K562 (cell line): Measurements from ENCODE around the gene ALOX5. TPM values are rescaled to one million over a fixed set of nuclear protein-coding genes. Genes with fewer than 3 reads are reported as not detected.

Experiments
- ATAC-seq: fragments of 200-7000 bp; cut with Tn5 transposase; 3 replicates; pipeline ENCODE4 v1.9.1; 2020; ENCODE audit warnings: moderate library complexity
- BruUV-seq: library from RNA; stranded (reverse); fragments of 400-500 nt; replicated peaks from 2 replicates; lab custom pipeline; 2021; lab: Mats Ljungman, UMichigan
- CTCF ChIA-PET: fragments of 300-600 bp; formaldehyde crosslinking; extraction: SDS; loops from one replicate; lab custom pipeline; 2021; ENCODE audit warnings: low intra/inter-chr PET ratio; lab: Yijun Ruan, JAX
- POLR2A ChIA-PET: fragments of 300-600, 350-650 bp; sonication (Branson Sonifier 250); formaldehyde crosslinking; extraction: SDS; loops from one replicate; lab custom pipeline; 2021; ENCODE audit warnings: antibody characterized with exemption, inconsistent platforms; lab: Yijun Ruan, JAX
- DNase-seq, 4 experiments: peaks; one replicate each; pipeline versions ENCODE4 v3.0.0 to v3.0.0-alpha.2; 2011 to 2018; ENCODE audit warnings: low spot score in 3 of 4, mixed read lengths in 3 of 4; ENCODE audit errors: extremely low read depth in 1 of 4
- FAIRE-seq: peaks from 2 replicates; lab custom pipeline; 2011; peaks lifted over from hg19 to GRCh38; lab: Jason Lieb, UNC
- H2AFZ ChIP-seq: 2 replicates; pipeline ENCODE4 v1.6.0; 2011; ENCODE audit warnings: low read depth, low read length, control low read depth, inconsistent platforms
- H3K27ac ChIP-seq: fragments of 200-600 bp; 3 replicates; pipeline ENCODE4 v1.8.0; 2011; ENCODE audit warnings: low read depth, mild to moderate bottlenecking, control low read depth, inconsistent platforms, low read length, moderate library complexity, mixed read lengths; ENCODE audit errors: extremely low read depth
- H3K27me3 ChIP-seq, 2 experiments: fragments of 300-600 bp in 1 of 2; 2 replicates in 1 of 2; 3 replicates in 1 of 2; pipeline versions ENCODE4 v1.6.0 to v1.8.0; 2011; ENCODE audit warnings: inconsistent platforms in 2 of 2, low read length in 2 of 2, mild to moderate bottlenecking in 1 of 2, mixed read lengths in 1 of 2, moderate library complexity in 1 of 2; ENCODE audit not compliant: control insufficient read depth in 2 of 2, insufficient read depth in 2 of 2
- H3K36me3 ChIP-seq: fragments of 300-600 bp; 3 replicates; pipeline ENCODE4 v1.8.0; 2011; ENCODE audit warnings: mild to moderate bottlenecking, low read length, inconsistent platforms; ENCODE audit not compliant: control insufficient read depth, insufficient read depth
- H3K4me1 ChIP-seq, 2 experiments: fragments of 200-600 bp in 1 of 2; replicated peaks in 1 of 2; 2 replicates in 1 of 2; 3 replicates in 1 of 2; pipeline versions ENCODE4 v1.5.1 to v1.8.0; 2011; ENCODE audit warnings: inconsistent platforms in 2 of 2, low read length in 2 of 2, mild to moderate bottlenecking in 1 of 2, mixed read lengths in 1 of 2, moderate library complexity in 1 of 2; ENCODE audit not compliant: control insufficient read depth in 2 of 2, insufficient read depth in 2 of 2
- H3K4me2 ChIP-seq: 2 replicates; pipeline ENCODE4 v1.6.1; 2011; ENCODE audit warnings: low read length, control low read depth, inconsistent platforms, mixed read lengths; ENCODE audit not compliant: insufficient read depth
- H3K4me3 ChIP-seq: fragments of 200-600 bp; sonication (generic), shearing (Covaris generic); 2 replicates; pipeline ENCODE4 v1.5.1; 2016; ENCODE audit warnings: control low read depth, inconsistent platforms
- H3K79me2 ChIP-seq: fragments of 200-600 bp; 3 replicates; pipeline ENCODE4 v1.8.0; 2011; ENCODE audit warnings: low read length, inconsistent platforms; ENCODE audit not compliant: control insufficient read depth, insufficient read depth
- H3K9ac ChIP-seq, 2 experiments: 2 replicates each; pipeline versions ENCODE4 v1.6.0 to v1.6.1; 2011; ENCODE audit warnings: low read depth in 2 of 2, low read length in 2 of 2, control low read depth in 1 of 2, inconsistent platforms in 1 of 2, mild to moderate bottlenecking in 1 of 2, mixed read lengths in 1 of 2; ENCODE audit not compliant: insufficient read depth in 1 of 2
- H3K9me1 ChIP-seq: one replicate; pipeline ENCODE4 v1.6.0; 2011; ENCODE audit warnings: inconsistent platforms, mild to moderate bottlenecking, low read length, moderate library complexity; ENCODE audit not compliant: control insufficient read depth, insufficient read depth
- H3K9me3 ChIP-seq: replicated peaks from 2 replicates; pipeline ENCODE4 v1.5.1; 2011; ENCODE audit warnings: low read depth, low read length, inconsistent platforms; ENCODE audit not compliant: control insufficient read depth, insufficient read depth
- H4K20me1 ChIP-seq: replicated peaks from 2 replicates; pipeline ENCODE4 v1.6.1; 2011; ENCODE audit warnings: low read length, inconsistent platforms, mixed read lengths; ENCODE audit not compliant: control insufficient read depth, insufficient read depth
- ARNT ChIP-seq, 2 experiments: fragments of 450-650 bp; IDR thresholded peaks; 2 replicates each; pipeline ENCODE4 v1.6.1; 2016; ENCODE audit warnings: mild to moderate bottlenecking in 1 of 2
- BCL6 ChIP-seq: fragments of 250-450 bp; sonication (Bioruptor Pico); IDR thresholded peaks from 2 replicates; pipeline ENCODE4 v1.4.0; 2020
- CGGBP1 ChIP-seq: fragments of 250-450 bp; sonication (Bioruptor Pico); IDR thresholded peaks from 2 replicates; pipeline ENCODE4 v1.9.0; 2021; ENCODE audit warnings: mild to moderate bottlenecking
- EP300 ChIP-seq: IDR thresholded peaks from 2 replicates; pipeline ENCODE4 v1.6.1; 2012; ENCODE audit warnings: low read length, improper control_type of control experiment
- KDM1A ChIP-seq, 2 experiments: fragments of 450-650 bp; IDR thresholded peaks; 2 replicates each; pipeline ENCODE4 v1.6.1; 2016; ENCODE audit warnings: mild to moderate bottlenecking in 2 of 2
- KHSRP ChIP-seq: fragments of 450-650 bp; IDR thresholded peaks from 2 replicates; pipeline ENCODE4 v1.6.1; 2017
- MECOM ChIP-seq: fragments of 250-450 bp; sonication (Bioruptor Pico); IDR thresholded peaks from 2 replicates; pipeline ENCODE4 v1.8.0; 2022; ENCODE audit warnings: inconsistent platforms
- RBM39 ChIP-seq: fragments of 200-400 bp; formaldehyde crosslinking; optimal IDR thresholded peaks from 2 replicates; pipeline ENCODE3; 2018; ENCODE audit warnings: low read depth, low read length
- SOX6 ChIP-seq: fragments of 450-650 bp; IDR thresholded peaks from 2 replicates; pipeline ENCODE4 v1.6.1; 2014; ENCODE audit warnings: mild to moderate bottlenecking
- TSC22D4 ChIP-seq: fragments of 450-650 bp; IDR thresholded peaks from 2 replicates; pipeline ENCODE4 v1.6.1; 2016; ENCODE audit warnings: missing genetic modification characterization, missing biosample characterization, control low read depth
- ZEB2 ChIP-seq: fragments of 450-650 bp; IDR thresholded peaks from 2 replicates; pipeline ENCODE4 v1.6.1; 2016
- ZNF217 ChIP-seq: sonication (generic); formaldehyde crosslinking; IDR thresholded peaks from 2 replicates; pipeline ENCODE4 v1.8.0; 2022; ENCODE audit warnings: mild to moderate bottlenecking, missing genetic modification reagents
- WGBS: fragments of 100-300 bp; shearing (Covaris generic); methylation state at CpG from one replicate; pipeline ENCODE4 v1.1.6; 2016; ENCODE audit warnings: low coverage, mixed read lengths; ENCODE audit not compliant: insufficient coverage; ENCODE audit errors: missing lambda C conversion rate; 5-methylcytosine and 5-hydroxymethylcytosine counted together
- in situ Hi-C: fragments of 300-500 bp; cut with MboI; formaldehyde crosslinking; loops from 4 replicates; pipeline ENCODE4 v1.15.0; 2018; ENCODE audit warnings: inconsistent platforms, mixed read lengths
- intact Hi-C: fragments of 100-400 bp; cut with micrococcal nuclease; formaldehyde crosslinking; loops from 2 replicates; pipeline ENCODE4 v1.14.2; 2022
- polyA plus RNA-seq, 8 experiments: library from polyadenylated mRNA; depleted of rRNA in 4 of 8; stranded (reverse) in 5 of 8; unstranded in 3 of 8; fragments of >200 nt; fragmentation: Nextera tagmentation in 2 of 8; fragmentation: Illumina TruSeq in 1 of 8; extraction: Ambion mirVana in 2 of 8; extraction: Trizol in 1 of 8; gene quantifications; 2 replicates each; pipeline versions ENCODE4 v1.2.1 to v1.2.3, GENCODE V29; 2011 to 2014; ENCODE audit warnings: inconsistent platforms in 1 of 8, missing spikeins in 1 of 8
- total RNA-seq, 7 experiments: library from RNA; depleted of rRNA in 6 of 7; stranded (reverse); fragments of >200 nt in 6 of 7; fragmentation: Illumina TruSeq in 2 of 7; extraction: Trizol in 2 of 7; gene quantifications; 2 replicates each; pipeline versions ENCODE4 v1.2.1 to v1.2.3, GENCODE V29; 2011 to 2021; ENCODE audit warnings: low replicate concordance in 1 of 7
- TF ChIP-seq, protein P1 (sequence below), 2 experiments: fragments of 150-350 bp in 1 of 2; IDR thresholded peaks; 2 replicates each; pipeline ENCODE4 v1.6.1; 2012 to 2016; ENCODE audit warnings: low read depth in 2 of 2, low read length in 2 of 2, mild to moderate bottlenecking in 1 of 2, moderate library complexity in 1 of 2
- TF ChIP-seq, protein P2 (sequence below): sonication (generic); formaldehyde crosslinking; IDR thresholded peaks from 2 replicates; pipeline ENCODE4 v1.5.0; 2020; ENCODE audit warnings: missing genetic modification reagents

ALOX5 gene
- total and polyA plus RNA-seq, 9 of the 15 experiments (the other 6 are each of a cell fraction or from before 2014, with no cell fraction given): 0.10 to 2.4 (median 1.4) TPM

- no TSS peak for BruUV-seq
- ChIA-PET POLR2A (interaction anchor here (0.9 kb wide), 1 partner anchor 233 kb away, joined by 3 read pairs; no protein-coding TSS in a partner anchor), CTCF (no interaction called here)
- FAIRE-seq: no peak
- no peaks in the 10 kb centered on the region for H3K79me2 ChIP-seq
- 20% methylated on average over 3 of the region's 3 CpGs for WGBS
- 0 out of 4 replicates have a peak overlapping the region, but pooled peaks of 1 of the 2 experiments have one; percentile 43 for H3K9ac ChIP-seq
- no peak for DNase-seq
- in situ Hi-C loops: no loop called here
- no peak overlapping the region for H3K4me2 ChIP-seq
- no peaks in the 10 kb centered on the region for H4K20me1 ChIP-seq
- no peak overlapping the region for H3K27ac ChIP-seq
- H2AFZ ChIP-seq: no peak overlapping the region
- H3K9me3 ChIP-seq: no peaks in the 10 kb centered on the region
- H3K27me3 ChIP-seq: no peaks in the 10 kb centered on the region
- no peaks in the 10 kb centered on the region for H3K9me1 ChIP-seq
- TF ChIP-seq TSC22D4 (tag): no peak
- no peak for TF ChIP-seq RBM39
- TF ChIP-seq ARNT (IDR thresholded peaks at IDR 0.05): no peak
- TF ChIP-seq ZEB2: no peak
- no peak for TF ChIP-seq BCL6 (CRISPR knock-in tag)
- no peak for TF ChIP-seq SOX6
- no peak for TF ChIP-seq MECOM (CRISPR knock-in tag)
- TF ChIP-seq, all 486 proteins: peak for 0
- ATAC-seq: no peak
- Histone ChIP-seq H3K4me3 (no peak overlapping the region), H3K4me1 (peaks cover 0 to 8% of the 10 kb centered on the region in 2 experiments; a peak in 2 of 5 replicates), H3K36me3 (peaks cover 31% of the 10 kb centered on the region; the same call in 2 of the 3 replicates)
- intact Hi-C loops: no loop called here
These were observed 80.8 kb downstream of the ALOX5 start for GRCh38 chr10:45454859-45455258.

GRCh38 chr10:45456233-45456632, 82.2 kb downstream of the ALOX5 start:
- intact Hi-C loops: no loop called here
- ChIA-PET CTCF (no interaction called here), POLR2A (interaction anchor here (0.7 kb wide), 1 partner anchor 494 kb away, joined by 3 read pairs; no protein-coding TSS in a partner anchor)
- TF ChIP-seq, protein P1, sequence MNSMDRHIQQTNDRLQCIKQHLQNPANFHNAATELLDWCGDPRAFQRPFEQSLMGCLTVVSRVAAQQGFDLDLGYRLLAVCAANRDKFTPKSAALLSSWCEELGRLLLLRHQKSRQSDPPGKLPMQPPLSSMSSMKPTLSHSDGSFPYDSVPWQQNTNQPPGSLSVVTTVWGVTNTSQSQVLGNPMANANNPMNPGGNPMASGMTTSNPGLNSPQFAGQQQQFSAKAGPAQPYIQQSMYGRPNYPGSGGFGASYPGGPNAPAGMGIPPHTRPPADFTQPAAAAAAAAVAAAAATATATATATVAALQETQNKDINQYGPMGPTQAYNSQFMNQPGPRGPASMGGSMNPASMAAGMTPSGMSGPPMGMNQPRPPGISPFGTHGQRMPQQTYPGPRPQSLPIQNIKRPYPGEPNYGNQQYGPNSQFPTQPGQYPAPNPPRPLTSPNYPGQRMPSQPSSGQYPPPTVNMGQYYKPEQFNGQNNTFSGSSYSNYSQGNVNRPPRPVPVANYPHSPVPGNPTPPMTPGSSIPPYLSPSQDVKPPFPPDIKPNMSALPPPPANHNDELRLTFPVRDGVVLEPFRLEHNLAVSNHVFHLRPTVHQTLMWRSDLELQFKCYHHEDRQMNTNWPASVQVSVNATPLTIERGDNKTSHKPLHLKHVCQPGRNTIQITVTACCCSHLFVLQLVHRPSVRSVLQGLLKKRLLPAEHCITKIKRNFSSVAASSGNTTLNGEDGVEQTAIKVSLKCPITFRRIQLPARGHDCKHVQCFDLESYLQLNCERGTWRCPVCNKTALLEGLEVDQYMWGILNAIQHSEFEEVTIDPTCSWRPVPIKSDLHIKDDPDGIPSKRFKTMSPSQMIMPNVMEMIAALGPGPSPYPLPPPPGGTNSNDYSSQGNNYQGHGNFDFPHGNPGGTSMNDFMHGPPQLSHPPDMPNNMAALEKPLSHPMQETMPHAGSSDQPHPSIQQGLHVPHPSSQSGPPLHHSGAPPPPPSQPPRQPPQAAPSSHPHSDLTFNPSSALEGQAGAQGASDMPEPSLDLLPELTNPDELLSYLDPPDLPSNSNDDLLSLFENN (IDR thresholded peaks at IDR 0.05; ENCODE audit: low read depth in 2 of 2, low read length in 2 of 2): no peak
- TF ChIP-seq EP300 (no peak), KHSRP (no peak), KDM1A (IDR thresholded peaks at IDR 0.05) (no peak), ZNF217 (CRISPR knock-in tag) (no peak), CGGBP1 (no peak)
- TF ChIP-seq, protein P2, sequence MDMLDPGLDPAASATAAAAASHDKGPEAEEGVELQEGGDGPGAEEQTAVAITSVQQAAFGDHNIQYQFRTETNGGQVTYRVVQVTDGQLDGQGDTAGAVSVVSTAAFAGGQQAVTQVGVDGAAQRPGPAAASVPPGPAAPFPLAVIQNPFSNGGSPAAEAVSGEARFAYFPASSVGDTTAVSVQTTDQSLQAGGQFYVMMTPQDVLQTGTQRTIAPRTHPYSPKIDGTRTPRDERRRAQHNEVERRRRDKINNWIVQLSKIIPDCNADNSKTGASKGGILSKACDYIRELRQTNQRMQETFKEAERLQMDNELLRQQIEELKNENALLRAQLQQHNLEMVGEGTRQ: no peak

More at GRCh38 chr10:45456233-45456632, 82.2 kb downstream of the ALOX5 start:
- Histone ChIP-seq H3K27me3 (no peaks in the 10 kb centered on the region), H4K20me1 (no peaks in the 10 kb centered on the region), H3K4me1 (peaks cover 0 to 8% of the 10 kb centered on the region in 2 experiments; a peak in 2 of 5 replicates), H3K36me3 (peaks cover 38% of the 10 kb centered on the region; the same call in 2 of the 3 replicates), H3K27ac (no peak overlapping the region), H3K9ac (peak overlapping the region in 1 of 2 experiments; percentile 24; a peak in 2 of 4 replicates), H3K9me3 (no peaks in the 10 kb centered on the region), H2AFZ (no peak overlapping the region), H3K4me3 (no peak overlapping the region), H3K4me2 (no peak overlapping the region), H3K9me1 (no peaks in the 10 kb centered on the region), H3K79me2 (no peaks in the 10 kb centered on the region)
- ATAC-seq (no peak), FAIRE-seq (no peak), DNase-seq (no peak)
- in situ Hi-C loops: no loop called here
- WGBS: 58% methylated on average over 7 of the region's 7 CpGs
- BruUV-seq: no TSS peak
